ENCODE measurements around the gene DMBT1. TPM values are rescaled to one million over a fixed set of nuclear protein-coding genes. Genes with fewer than 3 reads are reported as not detected.

Gene DMBT1
- total RNA-seq, 1 donor from 2014 or later: not detected

DNA sequence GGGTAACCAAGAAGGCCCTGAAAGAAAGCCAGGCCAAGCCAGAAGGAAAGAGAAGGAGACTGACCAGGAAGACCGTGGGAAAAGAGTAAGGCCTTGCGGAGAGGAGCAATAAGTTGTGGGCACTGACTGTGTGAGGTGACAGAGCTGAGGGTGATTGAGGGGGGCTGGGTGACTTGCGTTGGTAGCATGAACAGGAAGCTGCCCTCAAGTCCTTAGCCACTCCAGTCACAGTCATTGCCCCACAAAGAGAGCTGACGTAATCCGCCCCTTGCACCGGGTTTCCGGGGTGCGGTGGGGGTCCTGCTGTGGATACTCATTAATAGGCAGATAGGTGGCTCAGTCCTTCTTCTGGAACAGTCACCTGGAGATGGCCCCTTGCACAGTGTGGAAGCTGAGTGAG lies 16.1 kb upstream of the DMBT1 start:
- no peak for DNase-seq (ENCODE audit: low read depth)
- TF ChIP-seq, protein P1, sequence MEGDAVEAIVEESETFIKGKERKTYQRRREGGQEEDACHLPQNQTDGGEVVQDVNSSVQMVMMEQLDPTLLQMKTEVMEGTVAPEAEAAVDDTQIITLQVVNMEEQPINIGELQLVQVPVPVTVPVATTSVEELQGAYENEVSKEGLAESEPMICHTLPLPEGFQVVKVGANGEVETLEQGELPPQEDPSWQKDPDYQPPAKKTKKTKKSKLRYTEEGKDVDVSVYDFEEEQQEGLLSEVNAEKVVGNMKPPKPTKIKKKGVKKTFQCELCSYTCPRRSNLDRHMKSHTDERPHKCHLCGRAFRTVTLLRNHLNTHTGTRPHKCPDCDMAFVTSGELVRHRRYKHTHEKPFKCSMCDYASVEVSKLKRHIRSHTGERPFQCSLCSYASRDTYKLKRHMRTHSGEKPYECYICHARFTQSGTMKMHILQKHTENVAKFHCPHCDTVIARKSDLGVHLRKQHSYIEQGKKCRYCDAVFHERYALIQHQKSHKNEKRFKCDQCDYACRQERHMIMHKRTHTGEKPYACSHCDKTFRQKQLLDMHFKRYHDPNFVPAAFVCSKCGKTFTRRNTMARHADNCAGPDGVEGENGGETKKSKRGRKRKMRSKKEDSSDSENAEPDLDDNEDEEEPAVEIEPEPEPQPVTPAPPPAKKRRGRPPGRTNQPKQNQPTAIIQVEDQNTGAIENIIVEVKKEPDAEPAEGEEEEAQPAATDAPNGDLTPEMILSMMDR (conservative IDR thresholded peaks at IDR 0.05; ENCODE audit: low read depth, low read length): no peak
- H3K4me3 ChIP-seq (ENCODE audit: low read depth, low read length): no peak overlapping the region

DNA sequence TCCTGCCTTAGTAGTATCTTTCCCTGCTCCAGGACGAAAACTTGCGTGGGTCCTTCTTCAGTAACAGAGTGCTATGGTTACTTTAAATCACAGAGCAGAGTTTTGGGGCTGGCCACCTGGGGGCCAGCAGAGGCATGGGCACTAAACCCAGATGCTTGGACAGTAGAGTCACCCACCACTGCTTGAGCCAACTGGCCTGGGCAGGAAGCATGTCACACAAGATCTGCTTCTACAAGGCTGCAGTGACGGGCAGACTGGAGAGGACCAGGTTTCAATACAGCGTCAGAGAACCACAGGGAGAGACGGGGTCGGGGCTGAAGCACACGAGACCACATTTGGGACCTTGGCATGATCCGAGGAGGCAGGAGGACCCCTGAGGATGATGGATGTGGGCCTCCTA lies 14.3 kb upstream of the DMBT1 start:
- TF ChIP-seq, protein P1 (conservative IDR thresholded peaks at IDR 0.05; ENCODE audit: low read depth, low read length): no peak
- no peak for DNase-seq (ENCODE audit: low read depth)
- H3K4me3 ChIP-seq (ENCODE audit: low read depth, low read length): no peak overlapping the region

DNA sequence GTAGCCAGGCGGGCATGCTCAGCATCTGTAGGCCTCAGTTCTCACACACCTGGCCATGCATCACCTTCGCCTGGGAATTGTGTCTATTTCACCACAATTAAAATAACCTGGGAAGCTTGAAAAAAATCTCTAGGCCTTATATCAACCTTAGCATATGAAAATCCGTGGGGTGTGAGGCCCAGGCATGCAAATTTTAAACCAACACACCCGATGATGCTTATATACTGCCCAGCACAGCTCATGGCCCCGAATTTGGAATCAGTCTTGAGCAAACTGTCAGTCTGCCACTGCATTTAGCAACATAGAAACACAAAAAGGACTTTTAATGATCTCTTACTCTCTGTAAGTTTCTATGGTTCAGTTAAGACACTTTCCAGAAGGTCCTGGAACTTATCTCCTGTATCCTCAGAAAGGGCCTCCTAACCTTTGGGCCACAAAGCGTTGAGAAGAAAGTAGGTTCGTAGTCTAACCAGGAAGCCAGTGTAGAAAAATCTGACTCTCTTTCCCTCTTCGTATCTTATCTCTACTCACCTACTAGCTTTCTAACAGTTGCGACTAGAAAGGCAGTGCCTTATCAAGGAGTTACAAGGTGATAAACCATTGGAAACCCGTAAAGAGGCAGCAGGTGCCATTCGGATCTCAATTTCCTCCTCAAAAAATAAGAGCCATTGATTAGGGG lies 12.0 kb upstream of the DMBT1 start:
- no peak overlapping the region for H3K4me3 ChIP-seq (ENCODE audit: low read depth, low read length)
- TF ChIP-seq, protein P1 (conservative IDR thresholded peaks at IDR 0.05; ENCODE audit: low read depth, low read length): no peak
- DNase-seq (ENCODE audit: low read depth): no peak

DNA sequence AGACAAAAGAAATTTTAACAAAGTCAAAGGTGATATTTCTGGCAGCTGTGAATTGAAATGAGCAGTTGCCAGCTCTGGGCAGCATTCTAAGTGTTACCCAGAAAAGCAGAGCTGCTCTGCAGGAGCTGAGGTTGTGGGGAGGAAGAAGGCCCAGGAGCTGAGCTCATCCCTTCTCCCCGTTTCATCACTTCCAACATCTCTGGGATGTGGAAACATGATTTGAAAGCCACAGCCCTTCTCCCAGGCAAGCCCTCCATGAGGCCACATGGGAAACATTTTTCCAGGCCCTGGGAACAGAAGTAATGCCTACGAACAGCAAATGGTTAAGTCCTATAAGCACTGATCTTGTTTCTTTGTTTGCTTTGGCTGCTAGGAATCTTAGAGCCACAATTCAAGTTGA lies 10.9 kb upstream of the DMBT1 start:
- H3K4me3 ChIP-seq (ENCODE audit: low read depth, low read length): no peak overlapping the region
- TF ChIP-seq, protein P1 (conservative IDR thresholded peaks at IDR 0.05; ENCODE audit: low read depth, low read length): no peak
- DNase-seq (ENCODE audit: low read depth): no peak

DNA sequence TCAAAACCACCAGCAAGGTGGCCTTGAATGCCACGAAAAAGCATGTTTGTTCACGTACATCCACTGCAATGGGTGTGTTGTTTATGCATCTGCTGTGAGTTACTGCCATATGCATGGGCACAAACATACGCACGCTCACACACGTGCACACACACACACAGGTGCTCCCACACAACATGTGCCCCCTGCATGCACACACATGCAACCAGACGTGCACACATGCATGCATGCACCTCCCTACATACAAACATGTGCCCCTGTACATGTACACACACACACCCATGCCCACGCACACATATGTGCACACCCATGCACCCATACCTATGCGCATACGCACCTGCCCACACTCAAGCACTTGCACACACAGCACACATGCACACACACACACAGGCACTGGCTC lies 10.1 kb upstream of the DMBT1 start:
- TF ChIP-seq, protein P1 (conservative IDR thresholded peaks at IDR 0.05; ENCODE audit: low read depth, low read length): no peak
- no peak overlapping the region for H3K4me3 ChIP-seq (ENCODE audit: low read depth, low read length)

DNA sequence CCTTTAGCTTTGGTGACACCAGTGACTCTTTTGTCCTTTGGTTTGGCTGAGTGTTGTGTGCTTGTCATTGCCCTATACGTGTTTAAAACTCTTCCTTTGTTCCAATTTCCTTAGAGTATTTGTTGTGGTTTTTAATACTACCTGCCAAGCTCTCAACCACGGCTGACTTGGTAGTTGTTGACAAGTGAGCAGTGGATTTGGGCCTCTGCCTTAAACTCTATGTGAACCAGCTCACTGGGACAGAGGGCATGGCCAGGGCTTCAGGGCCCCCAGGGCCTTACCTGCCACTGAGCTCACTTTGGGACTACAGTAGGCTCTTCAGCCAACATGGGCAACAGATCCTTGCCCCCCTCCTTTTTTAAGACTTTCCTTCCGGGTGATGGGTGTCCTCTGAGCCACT lies 9.6 kb upstream of the DMBT1 start:
- DNase-seq (ENCODE audit: low read depth): no peak
- no peak overlapping the region for H3K4me3 ChIP-seq (ENCODE audit: low read depth, low read length)
- TF ChIP-seq, protein P1 (conservative IDR thresholded peaks at IDR 0.05; ENCODE audit: low read depth, low read length): no peak

More for the DNA sequence above, 10.1 kb upstream of the DMBT1 start:
- no peak for DNase-seq (ENCODE audit: low read depth)

DNA sequence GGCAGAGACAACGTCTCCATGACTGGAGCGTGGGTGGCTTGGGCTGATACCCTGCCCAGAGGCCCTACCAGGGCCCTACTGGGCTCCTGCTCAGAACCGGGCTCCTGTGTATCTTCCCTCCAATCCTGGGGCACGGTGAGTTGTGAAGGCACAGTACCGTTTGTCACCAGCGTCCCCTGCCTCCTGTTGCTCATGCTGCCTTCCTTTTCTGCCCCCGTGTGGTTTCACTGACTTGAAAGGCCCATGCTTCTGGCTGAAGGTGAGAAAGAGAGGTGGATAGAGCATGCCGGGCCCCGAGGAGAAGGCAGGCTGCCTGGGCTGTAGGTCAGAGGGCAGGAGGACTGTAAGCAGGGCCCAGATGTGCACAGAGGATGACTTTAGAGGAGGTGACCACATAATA lies 9.1 kb upstream of the DMBT1 start:
- H3K4me3 ChIP-seq (ENCODE audit: low read depth, low read length): no peak overlapping the region
- TF ChIP-seq, protein P1 (conservative IDR thresholded peaks at IDR 0.05; ENCODE audit: low read depth, low read length): no peak
- no peak for DNase-seq (ENCODE audit: low read depth)

All from epithelial cell of proximal tubule (primary cell).